ENCODE results near the gene CAMK4.

- TF ChIP-seq CTCF (IDR thresholded peaks at IDR 0.05) (no peak), MAX (CRISPR knock-in tag; IDR thresholded peaks at IDR 0.05) (no peak), GABPB1 (CRISPR knock-in tag; IDR thresholded peaks at IDR 0.05) (no peak), NR2C2 (CRISPR knock-in tag; IDR thresholded peaks at IDR 0.05) (no peak), MYBL2 (CRISPR knock-in tag; IDR thresholded peaks at IDR 0.05) (no peak), E2F5 (CRISPR knock-in tag; IDR thresholded peaks at IDR 0.05) (no peak), ELF4 (CRISPR knock-in tag; IDR thresholded peaks at IDR 0.05; ENCODE audit: low read depth) (no peak), ATF2 (CRISPR knock-in tag; IDR thresholded peaks at IDR 0.05; ENCODE audit: borderline replicate concordance, low read depth) (no peak), TEAD1 (CRISPR knock-in tag; IDR thresholded peaks at IDR 0.05) (no peak), AFF4 (CRISPR knock-in tag; IDR thresholded peaks at IDR 0.05; ENCODE audit: borderline replicate concordance) (no peak), FOXK1 (CRISPR knock-in tag; IDR thresholded peaks at IDR 0.05) (no peak)
Measured at GRCh38 chr5:111229221-111229835, 5.1 kb downstream of the CAMK4 start.
